Measurements from ENCODE around the gene ZNF346.
A peak's percentile ranks its signal among the peaks of the same experiment; 100 is the strongest.

ZNF346 gene

GRCh38 chr5:177018341-177018740 is 4.2 kb upstream of the ZNF346 start:
- TF ChIP-seq CTCF (IDR thresholded peaks at IDR 0.05; ENCODE audit: borderline replicate concordance, insufficient read depth, low read depth, low read length), result no peak
- H3K4me3 ChIP-seq (ENCODE audit: low read depth, low read length), result no peak overlapping the region

- no peak for TF ChIP-seq CTCF (IDR thresholded peaks at IDR 0.05; ENCODE audit: borderline replicate concordance, insufficient read depth, low read depth, low read length)
Measured at GRCh38 chr5:177020033-177020432, 2.5 kb upstream of the ZNF346 start.

GRCh38 chr5:177023303-177023664 is 788 bp downstream of the ZNF346 start:
- TF ChIP-seq CTCF (IDR thresholded peaks at IDR 0.05; ENCODE audit: borderline replicate concordance, insufficient read depth, low read depth, low read length), result no peak
- peak overlapping the region; percentile 90 for H3K4me3 ChIP-seq (ENCODE audit: low read depth, low read length)

More at GRCh38 chr5:177020033-177020432, 2.5 kb upstream of the ZNF346 start:
- no peak overlapping the region for H3K4me3 ChIP-seq (ENCODE audit: low read depth, low read length)

GRCh38 chr5:177024559-177024958 is 2.1 kb downstream of the ZNF346 start:
- H3K4me3 ChIP-seq (ENCODE audit: low read depth, low read length), result no peak overlapping the region
- no peak for TF ChIP-seq CTCF (IDR thresholded peaks at IDR 0.05; ENCODE audit: borderline replicate concordance, insufficient read depth, low read depth, low read length)

- no peak for TF ChIP-seq CTCF (IDR thresholded peaks at IDR 0.05; ENCODE audit: borderline replicate concordance, insufficient read depth, low read depth, low read length)
- H3K4me3 ChIP-seq (ENCODE audit: low read depth, low read length), result no peak overlapping the region
Measured at GRCh38 chr5:177025101-177025601, 2.7 kb downstream of the ZNF346 start.

- TF ChIP-seq CTCF (IDR thresholded peaks at IDR 0.05; ENCODE audit: borderline replicate concordance, insufficient read depth, low read depth, low read length), result no peak
- H3K4me3 ChIP-seq (ENCODE audit: low read depth, low read length), result no peak overlapping the region
Measured at GRCh38 chr5:177027665-177028064, 5.2 kb downstream of the ZNF346 start.

- no peak for TF ChIP-seq CTCF (IDR thresholded peaks at IDR 0.05; ENCODE audit: borderline replicate concordance, insufficient read depth, low read depth, low read length)
- H3K4me3 ChIP-seq (ENCODE audit: low read depth, low read length), result no peak overlapping the region
Measured at GRCh38 chr5:177029498-177029897, 7.0 kb downstream of the ZNF346 start.
